Measurements from ENCODE around the gene YPEL2. TPM values are rescaled to one million over a fixed set of nuclear protein-coding genes. Genes with fewer than 3 reads are reported as not detected.

The YPEL2 gene
- total and polyA plus RNA-seq, 2 of the 13 experiments (the other 11 are each of a cell fraction or from before 2014, with no cell fraction given): 8.5 to 21.1 TPM

GRCh38 chr17:59396134-59396826 lies 64.8 kb downstream of the YPEL2 start (continued):
- no peak for TF ChIP-seq TEF (CRISPR knock-in tag; IDR thresholded peaks at IDR 0.05)

GRCh38 chr17:59397316-59398073 lies 66.0 kb downstream of the YPEL2 start:
- no peak overlapping the region for H3K27ac ChIP-seq (ENCODE audit: extremely low read length, insufficient read depth, low read length)
- no peak overlapping the region for H2AFZ ChIP-seq (ENCODE audit: low read length)
- no peak for DNase-seq (ENCODE audit: low spot score)
- TF ChIP-seq RELA (CRISPR knock-in tag; IDR thresholded peaks at IDR 0.05) (no peak), RAD51 (IDR thresholded peaks at IDR 0.05; ENCODE audit: borderline replicate concordance) (no peak), PHF5A (CRISPR knock-in tag; IDR thresholded peaks at IDR 0.05; ENCODE audit: low read depth, unreplicated experiment) (no peak), NFRKB (IDR thresholded peaks at IDR 0.05) (no peak), MNT (IDR thresholded peaks at IDR 0.05) (no peak), MED8 (CRISPR knock-in tag; IDR thresholded peaks at IDR 0.05; ENCODE audit: insufficient replicate concordance) (no peak), ZNF367 (CRISPR knock-in tag; IDR thresholded peaks at IDR 0.05; ENCODE audit: borderline replicate concordance) (no peak), ZNF253 (CRISPR knock-in tag; IDR thresholded peaks at IDR 0.05; ENCODE audit: borderline replicate concordance) (no peak)
- ChIA-PET CTCF (ENCODE audit: low intra/inter-chr PET ratio, low total read pairs) (no interaction called here), POLR2A (no interaction called here)
- no peaks in the 10 kb centered on the region for H4K20me1 ChIP-seq (ENCODE audit: insufficient read depth, low read length)
- no peak for FAIRE-seq
- BruUV-seq (replicated peaks): TSS peak; percentile 45
- no peak overlapping the region for H3K4me3 ChIP-seq (replicated peaks in 1 of 3; ENCODE audit: insufficient read depth in 1 of 3, low read depth in 2 of 3, low read length in 3 of 3)
- H3K27me3 ChIP-seq (ENCODE audit: control insufficient read depth in 1 of 2, insufficient read depth in 2 of 2, low read length in 2 of 2): no peaks in the 10 kb centered on the region
- H3K9me3 ChIP-seq (ENCODE audit: low read length): no peaks in the 10 kb centered on the region
- no peaks in the 10 kb centered on the region for H3K79me2 ChIP-seq (ENCODE audit: insufficient read depth, low read length)
- no peak overlapping the region for H3K4me2 ChIP-seq (ENCODE audit: low read depth, low read length)
- WGBS (ENCODE audit: low lambda C conversion rate): 97% methylated on average over 15 of the region's 15 CpGs
- no peak overlapping the region for H3K9ac ChIP-seq (ENCODE audit: insufficient read depth, low read depth, low read length)
- peaks cover 40% of the 10 kb centered on the region for H3K4me1 ChIP-seq (ENCODE audit: insufficient read depth, low read length)
- H3K36me3 ChIP-seq (replicated peaks in 1 of 2; ENCODE audit: control insufficient read depth in 1 of 2, insufficient read depth in 2 of 2, low read length in 2 of 2): peaks cover 10 to 13% of the 10 kb centered on the region in 2 experiments
- in situ Hi-C loops (cut with HindIII; ENCODE audit: extremely low pct_ligation_motif_present, low pct_unique_long_range_greater_than_20kb) (no loop called here), intact Hi-C loops (cut with micrococcal nuclease; ENCODE audit: unreplicated experiment) (no loop called here)
- no peak for ATAC-seq
